ENCODE results near the gene FHIT.

GRCh38 chr3:60188803-60189202 is 1062.4 kb downstream of the FHIT start:
- TF ChIP-seq POLR2A (IDR thresholded peaks at IDR 0.05; ENCODE audit: low read length): no peak
- no peak for TF ChIP-seq GATA1 (IDR thresholded peaks at IDR 0.05; ENCODE audit: low read depth, low read length)

All from erythroblast (primary cell).